Stimulated activated CD4-positive, alpha-beta T cell treated with anti-CD3 and anti-CD28 coated beads, TNF-alpha, amount 100 ng/mL, for 48 hours (primary cell): ENCODE measurements around the gene DAPK2.

ENCODE experiments used
- DNase-seq, 3 donors: peaks; one replicate each; pipeline ENCODE4 v3.0.0-alpha.2; 2020; ENCODE audit warnings: low read depth in 3 of 3

Gene DAPK2

DNA sequence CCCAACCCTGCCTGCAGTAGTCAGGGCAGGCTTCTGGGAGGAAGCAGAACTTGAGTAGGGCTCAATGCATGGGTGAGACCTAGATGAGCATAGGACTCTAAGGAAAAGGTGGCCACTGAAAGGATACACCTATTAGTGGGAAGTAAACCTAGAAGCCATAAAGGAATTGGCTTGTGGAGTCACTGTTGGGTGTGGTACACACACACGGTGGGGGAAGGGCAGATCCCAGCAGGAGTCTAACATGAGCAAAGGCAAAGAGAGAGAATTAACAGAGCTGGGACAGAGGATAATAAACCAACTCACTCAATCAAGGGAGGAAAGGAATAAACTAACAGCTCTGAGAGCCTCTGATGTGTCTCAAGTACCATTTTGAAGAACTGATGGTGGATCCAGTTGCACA is 23.1 kb downstream of the DAPK2 start:
- DNase-seq: no peak

DNA sequence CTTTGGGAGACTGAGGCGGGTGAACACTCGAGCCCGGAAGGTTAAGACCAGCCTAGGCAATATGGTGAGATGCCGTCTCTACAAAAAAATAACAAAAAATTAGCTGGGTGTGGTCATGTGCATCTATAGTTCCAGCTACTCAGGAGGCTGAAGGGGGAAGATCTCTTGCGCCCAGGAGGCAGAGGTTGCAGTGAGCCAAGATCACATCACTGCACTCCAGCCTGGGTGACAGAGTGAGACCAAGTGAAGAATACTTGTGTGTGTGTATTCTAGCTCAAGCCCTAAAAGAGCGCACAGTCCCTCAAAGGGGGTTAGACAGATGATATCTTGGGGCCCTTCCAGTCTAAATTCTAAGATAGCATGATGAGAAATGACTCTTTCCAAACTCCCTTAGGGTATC is 23.7 kb downstream of the DAPK2 start:
- no peak for DNase-seq

DNA sequence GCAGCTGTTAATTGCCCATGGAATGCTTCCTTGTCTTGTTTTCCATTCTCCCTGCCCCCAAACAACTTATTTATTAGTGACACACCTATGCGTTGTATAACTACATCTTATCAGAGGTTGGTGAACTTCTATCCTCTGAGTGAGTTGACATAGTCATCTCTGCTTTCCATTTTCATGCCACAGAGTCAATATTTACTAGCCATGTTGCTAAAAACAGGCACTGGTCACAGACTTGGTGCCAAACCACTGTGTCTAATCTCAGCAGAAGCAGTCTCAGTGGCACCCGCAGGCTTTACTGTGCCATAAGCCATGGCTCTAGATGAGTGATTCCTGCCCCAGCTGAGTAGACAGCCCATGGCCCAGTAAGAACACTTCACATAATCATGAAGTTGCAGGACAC is 26.5 kb downstream of the DAPK2 start:
- DNase-seq: no peak

GRCh38 chr15:64017591-64018163 is 28.6 kb downstream of the DAPK2 start:
- no peak for DNase-seq

- DNase-seq: no peak
Measured at GRCh38 chr15:64017082-64017588, 29.1 kb downstream of the DAPK2 start.

DNA sequence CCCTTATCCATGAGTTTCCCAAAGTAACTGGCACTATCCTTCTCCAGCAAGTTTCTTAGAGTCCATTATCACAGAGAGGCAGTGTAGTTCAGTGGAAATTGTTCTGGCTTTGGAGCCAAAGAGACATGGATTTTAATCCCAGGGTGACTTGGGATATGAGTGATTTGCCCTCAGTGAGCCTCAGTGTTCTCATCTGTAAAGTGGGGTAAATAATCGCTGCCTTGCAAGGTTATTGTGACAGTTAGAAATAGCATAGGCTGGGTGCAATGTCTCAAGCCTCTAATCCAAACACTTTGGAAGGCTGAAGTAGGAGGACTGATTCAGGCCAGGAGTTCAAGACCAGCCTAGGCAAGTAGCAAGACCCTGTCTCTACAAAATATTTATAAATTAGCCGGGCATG is 30.0 kb downstream of the DAPK2 start:
- DNase-seq: no peak

- no peak for DNase-seq
Measured at GRCh38 chr15:64014995-64015394, 31.3 kb downstream of the DAPK2 start.

DNA sequence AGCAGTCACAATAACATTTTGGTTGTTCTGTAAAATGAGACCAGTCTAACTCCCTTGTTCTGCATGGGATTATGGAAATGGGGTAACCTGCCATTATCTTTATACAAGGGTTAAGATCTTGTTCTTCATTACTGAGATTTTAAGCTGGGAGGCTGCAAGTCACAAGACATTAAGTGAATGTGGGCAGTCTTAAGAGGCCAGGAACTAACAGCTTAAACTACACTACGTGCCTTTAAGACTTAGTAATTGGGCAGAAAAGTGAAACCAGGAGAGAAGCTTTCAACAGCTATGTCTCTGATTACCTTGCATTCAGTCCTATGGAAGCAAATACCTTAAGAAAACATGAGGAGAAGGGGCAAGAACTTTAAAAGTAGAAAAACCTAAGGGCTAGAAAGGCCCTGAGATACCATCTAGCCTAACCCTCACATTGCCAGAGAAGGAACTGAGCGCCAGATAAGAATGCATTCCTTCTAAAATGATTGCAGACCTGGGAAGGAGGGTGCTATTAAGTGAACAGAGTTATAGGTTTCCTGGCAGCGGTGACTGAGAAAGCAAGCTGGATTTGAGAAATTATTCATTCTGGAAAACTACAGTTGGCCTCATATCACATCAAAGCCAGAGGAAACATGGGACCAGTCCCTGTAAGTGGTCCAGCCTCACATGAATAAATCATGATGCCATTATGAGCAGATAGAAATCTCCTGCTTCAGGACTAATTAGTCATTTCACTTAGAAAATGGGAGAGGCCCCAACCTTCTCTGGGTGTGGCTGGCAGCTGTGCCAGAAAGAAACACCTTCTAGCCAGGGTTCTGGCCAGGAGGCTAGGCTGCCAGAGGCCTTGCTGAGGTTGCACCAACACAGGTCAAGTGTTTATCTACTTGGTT is 32.9 kb downstream of the DAPK2 start:
- DNase-seq: peak in 1 of 3 donors; percentile 6

- DNase-seq: no peak
Measured at GRCh38 chr15:64011736-64012135, 34.5 kb downstream of the DAPK2 start.

DNA sequence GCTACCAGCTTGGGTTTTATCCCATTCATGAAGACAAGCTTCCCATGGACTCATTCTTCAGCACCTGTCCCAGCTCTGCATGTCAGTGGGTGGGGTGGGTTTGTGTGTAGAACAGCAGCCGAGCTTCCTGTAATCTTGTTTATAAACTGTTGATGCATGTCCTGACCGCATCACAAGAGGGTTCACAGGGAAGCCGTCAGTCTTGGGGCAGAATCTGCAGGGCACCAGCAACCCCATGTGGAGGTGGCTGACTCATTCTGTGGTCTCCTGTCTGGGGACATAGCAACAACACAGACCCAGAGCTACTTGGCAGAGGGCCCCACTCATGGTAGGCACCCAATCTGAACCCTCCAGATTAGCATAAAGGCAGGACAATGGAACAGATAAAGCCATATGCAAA is 35.6 kb downstream of the DAPK2 start:
- DNase-seq: peak; percentile 60 to 78 (median 64)

- peak; percentile 27 to 51 (median 43) for DNase-seq
Measured at GRCh38 chr15:64009798-64010261, 36.5 kb downstream of the DAPK2 start.

- DNase-seq: no peak
Measured at GRCh38 chr15:64009241-64009640, 37.0 kb downstream of the DAPK2 start.

DNA sequence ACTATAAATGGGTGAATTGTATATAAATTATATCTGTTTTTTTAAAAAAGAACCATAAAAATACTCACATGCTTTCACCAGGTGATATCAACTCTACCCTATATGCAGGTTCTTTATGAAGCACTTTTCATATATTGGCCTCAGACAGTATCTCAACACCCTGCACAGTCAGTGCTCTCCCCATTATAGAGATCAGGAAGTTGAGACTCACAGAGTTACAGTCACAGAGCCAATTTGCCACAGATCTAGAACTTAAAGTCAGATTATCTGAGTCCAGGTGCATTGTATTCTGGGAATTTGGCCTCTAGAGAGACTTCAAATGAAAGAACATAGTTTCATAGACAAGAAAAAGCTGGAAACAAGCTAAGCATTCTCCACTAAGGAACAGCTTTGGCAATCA is 38.1 kb downstream of the DAPK2 start:
- DNase-seq: no peak

GRCh38 chr15:64006642-64007041 is 39.6 kb downstream of the DAPK2 start:
- no peak for DNase-seq

GRCh38 chr15:64004587-64004986 is 41.7 kb downstream of the DAPK2 start:
- no peak for DNase-seq

DNA sequence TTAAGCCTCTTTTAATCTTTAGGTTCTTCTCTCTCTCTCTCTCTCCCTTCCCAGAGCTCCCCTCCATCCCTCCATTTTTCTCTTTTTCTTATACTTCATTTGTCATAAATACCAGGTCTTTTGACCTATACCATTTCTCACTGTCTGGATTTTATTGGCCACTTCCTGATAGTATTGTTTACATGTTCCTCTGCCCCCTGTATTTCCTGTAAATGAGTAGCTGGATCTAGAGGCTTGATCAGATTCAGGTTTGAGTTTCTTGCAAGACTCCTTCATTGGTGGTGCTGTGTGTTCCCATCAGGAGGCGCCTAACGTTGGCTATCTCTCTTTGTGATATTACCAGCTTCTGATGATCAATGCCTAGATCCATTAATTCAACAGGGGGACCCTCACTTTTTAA is 42.2 kb downstream of the DAPK2 start:
- DNase-seq: no peak

DNA sequence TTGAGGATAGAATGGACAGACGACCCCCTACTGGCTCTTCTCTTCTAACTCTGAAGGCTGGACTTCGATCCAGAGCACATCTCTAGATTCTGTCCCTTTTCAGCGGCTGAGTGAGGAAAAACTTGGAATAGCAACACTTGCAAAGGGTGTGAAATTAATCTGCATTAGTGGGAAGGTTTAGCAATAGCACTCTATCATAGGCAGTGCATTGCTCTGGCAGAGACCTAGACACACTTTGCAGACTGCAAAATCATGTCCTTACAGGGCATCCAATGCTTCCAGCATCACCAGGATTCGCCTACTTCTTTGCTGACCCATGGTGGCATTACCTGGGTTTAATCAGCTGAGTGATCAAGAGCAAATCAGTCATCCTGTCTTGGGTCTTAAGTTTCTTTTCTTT is 43.1 kb downstream of the DAPK2 start:
- DNase-seq: no peak

DNA sequence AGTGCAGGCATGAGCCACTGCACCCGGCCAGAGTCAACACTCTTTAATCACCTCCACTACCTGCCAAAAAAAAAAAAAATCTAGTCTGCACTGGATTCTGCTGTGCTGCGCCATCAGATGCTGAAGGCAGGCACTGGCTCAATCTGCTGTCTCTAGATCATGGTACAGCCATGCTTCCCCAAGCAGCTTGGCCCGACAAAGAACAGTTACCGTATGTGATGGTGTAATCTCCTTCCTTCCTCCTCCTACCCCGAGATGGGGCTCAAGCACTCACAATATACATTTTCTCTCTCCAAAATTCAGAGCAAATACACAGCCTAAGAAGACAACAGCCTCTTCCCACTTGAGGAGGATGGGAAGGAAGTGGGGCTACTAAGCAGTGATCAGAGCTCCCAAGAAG is 45.1 kb downstream of the DAPK2 start:
- no peak for DNase-seq

- no peak for DNase-seq
Measured at GRCh38 chr15:64000183-64000951, 45.9 kb downstream of the DAPK2 start.

GRCh38 chr15:63999177-63999576 is 47.1 kb downstream of the DAPK2 start:
- no peak for DNase-seq

- no peak for DNase-seq
Measured at GRCh38 chr15:63998489-63998888, 47.8 kb downstream of the DAPK2 start.

DNA sequence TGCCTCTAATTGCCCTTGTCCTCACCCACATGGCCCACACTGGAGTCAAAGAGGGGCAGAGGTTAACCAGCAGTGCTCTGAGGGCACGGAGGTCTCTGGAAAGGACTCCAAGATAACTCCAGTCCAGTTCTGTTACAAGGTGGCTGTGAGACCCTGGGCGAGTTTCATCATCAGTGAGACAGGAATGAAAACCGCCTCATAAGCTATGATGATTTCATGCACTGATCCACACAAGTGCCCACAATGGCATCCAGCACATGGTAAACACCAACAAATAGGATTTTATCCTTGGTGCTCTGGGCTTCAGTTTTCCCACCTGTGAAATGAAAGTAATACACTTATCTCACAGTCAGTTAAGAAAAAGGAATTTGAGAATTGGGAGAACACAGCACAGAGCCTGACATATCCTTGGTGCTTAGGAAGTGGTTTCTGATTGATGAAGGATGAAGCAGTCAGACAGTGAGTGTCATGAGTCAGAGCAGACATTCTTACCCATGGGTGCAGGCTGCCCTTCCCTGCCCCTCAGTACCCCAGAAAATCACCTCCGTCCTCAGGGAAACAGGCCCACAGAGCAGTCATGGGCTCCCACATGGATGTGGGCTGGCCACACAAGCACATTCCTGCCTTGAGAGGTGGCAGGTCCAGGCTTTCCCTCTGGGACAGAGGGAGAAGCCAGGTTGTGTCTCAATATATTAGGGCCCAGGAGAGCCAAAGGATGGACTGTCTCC is 48.4 kb downstream of the DAPK2 start:
- no peak for DNase-seq
